Heart left ventricle (tissue), 13 donors: Measurements from ENCODE around the gene GPR50.

Experiments
- CTCF ChIP-seq, 12 donors: fragments of 200-600 bp; sonication (generic) in 4 of 12; IDR thresholded peaks; one replicate each; pipeline versions ENCODE4 v1.5.0 to v1.8.0; 2018 to 2022; ENCODE audit warnings: antibody characterized with exemption in 12 of 12, mild to moderate bottlenecking in 5 of 12
- POLR2A ChIP-seq, 2 donors: fragments of 450-650 bp; IDR thresholded peaks; one replicate each; pipeline ENCODE4 v1.6.1; 2017; ENCODE audit warnings: antibody characterized with exemption in 2 of 2, mild to moderate bottlenecking in 2 of 2, moderate library complexity in 2 of 2
- donor health status: ischemic (EF 13 %, LVEDD 7.1; RV severe dilation, severe dysfunction).
- donor health status: DM: no; HTN: yes; CAD: no.
- donor health status: DM: no; HTN: no; CAD: no.
- donor health status: ischemic (EF 25% LVEDD 6.9; RV normal size, moderate dysfunction).
- donor health status: ischemic (EF 25% LVEDD 5.7; RV mildly dilated, moderate dysfunction).
- donor health status: ischemic (EF 35%, LVEDD 5.7; RV mildly dilated, moderate dysfunction).
- donor health status: nonischemic (EF 11% LVEDD 7.7; RV severe dilation, severe dysfunction).
- donor health status: DM: yes; HTN: yes; CAD: no.
- donor health status: PGD.
- donor health status: ischemic (EF 29% LVEDD 5.4; RV normal size, mild dysfunction).
- donor health status: nonischemic (EF 23%, LVEDD 6.1; RV moderate dilation, normal function).

- TF ChIP-seq CTCF (IDR thresholded peaks at IDR 0.05): no peak
- TF ChIP-seq POLR2A (IDR thresholded peaks at IDR 0.05): no peak
Observed at GRCh38 chrX:151167791-151168345, 8.5 kb upstream of the GPR50 start.
